HL-60/S4 (cell line): ENCODE measurements around the gene UBTF.
"Not testable (repeated sequence)": the region's sequence is repeated elsewhere in the genome, so short reads cannot be mapped to it uniquely, and the experiment has no call there.

Source experiments
- in situ Hi-C: fragments of 300-500 bp; cut with MboI; formaldehyde crosslinking; loops from 2 replicates; pipeline ENCODE4 v1.14.3; 2022; ENCODE audit warnings: low sequenced_read_pairs

UBTF gene

DNA sequence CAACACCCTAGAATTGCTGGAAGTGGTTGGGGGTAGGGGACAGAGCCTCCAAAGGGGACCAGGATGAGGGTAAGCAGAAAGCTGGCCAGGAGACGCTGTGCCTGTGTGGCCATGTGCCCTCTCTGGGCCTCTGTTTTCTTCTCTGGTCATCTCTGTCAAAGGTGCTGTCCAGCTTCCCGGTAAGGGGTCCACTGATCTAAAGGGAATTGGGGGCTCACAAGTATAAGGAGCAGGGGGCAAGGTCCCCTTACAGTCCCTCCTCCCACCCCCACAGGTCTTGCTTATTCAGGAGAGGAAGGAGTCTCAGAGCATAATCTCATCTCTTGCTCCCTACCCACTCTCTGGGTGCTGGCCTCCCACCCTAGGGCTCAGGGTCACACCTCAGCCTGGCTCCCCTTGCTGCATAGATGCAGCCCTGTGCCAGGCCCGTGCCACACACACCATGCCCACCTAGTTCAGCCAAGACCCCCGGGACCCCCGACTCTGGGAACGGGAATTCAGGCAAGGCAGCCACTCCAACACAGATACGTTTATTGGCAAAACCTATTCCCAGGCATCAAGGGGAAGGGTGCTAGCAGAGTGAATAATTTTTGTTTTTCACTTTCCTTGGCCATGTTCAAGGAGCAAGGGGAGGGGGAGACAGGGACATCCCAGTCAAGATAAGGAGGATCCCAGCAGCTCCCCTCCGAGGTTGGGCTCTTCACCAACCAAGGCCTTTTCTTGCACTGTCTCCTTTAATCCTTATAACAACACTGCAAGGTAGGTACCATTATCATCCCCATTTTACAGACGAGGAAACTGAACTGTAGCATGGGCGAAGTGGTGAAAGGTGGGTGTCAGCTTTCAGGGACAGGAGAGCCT is 28.6 kb upstream of the UBTF start:
- in situ Hi-C loops, result no loop called here

GRCh38 chr17:44247440-44247841 is 28.0 kb upstream of the UBTF start:
- in situ Hi-C loops, result no loop called here

DNA sequence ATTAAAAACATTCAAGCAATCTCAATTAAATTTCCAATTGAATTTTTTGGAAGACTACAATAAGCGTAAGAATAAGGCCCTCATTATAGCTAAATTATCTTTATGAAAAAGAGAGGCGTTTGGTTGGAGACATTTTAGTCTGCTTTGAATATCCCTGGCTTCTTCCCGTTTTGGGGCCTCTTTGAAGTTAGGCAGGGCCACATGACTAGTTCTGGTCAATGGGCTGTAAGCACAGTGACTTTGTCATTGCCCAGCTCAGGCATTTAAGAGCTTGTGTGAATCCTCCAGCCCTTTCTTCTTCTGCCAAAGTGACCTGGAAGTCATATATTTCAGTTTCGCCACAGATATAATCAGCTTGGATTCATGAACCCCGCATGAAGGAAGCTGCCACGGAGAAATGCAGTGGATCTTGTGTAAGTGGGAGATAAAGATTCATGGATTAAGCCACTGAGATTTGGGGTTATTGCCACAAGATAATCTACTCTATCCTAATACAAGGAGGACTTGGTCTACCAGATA is 21.7 kb upstream of the UBTF start:
- in situ Hi-C loops, result no loop called here

- in situ Hi-C loops, result not testable (repeated sequence)
These were observed 18.4 kb upstream of the UBTF start for GRCh38 chr17:44237886-44238285.

DNA sequence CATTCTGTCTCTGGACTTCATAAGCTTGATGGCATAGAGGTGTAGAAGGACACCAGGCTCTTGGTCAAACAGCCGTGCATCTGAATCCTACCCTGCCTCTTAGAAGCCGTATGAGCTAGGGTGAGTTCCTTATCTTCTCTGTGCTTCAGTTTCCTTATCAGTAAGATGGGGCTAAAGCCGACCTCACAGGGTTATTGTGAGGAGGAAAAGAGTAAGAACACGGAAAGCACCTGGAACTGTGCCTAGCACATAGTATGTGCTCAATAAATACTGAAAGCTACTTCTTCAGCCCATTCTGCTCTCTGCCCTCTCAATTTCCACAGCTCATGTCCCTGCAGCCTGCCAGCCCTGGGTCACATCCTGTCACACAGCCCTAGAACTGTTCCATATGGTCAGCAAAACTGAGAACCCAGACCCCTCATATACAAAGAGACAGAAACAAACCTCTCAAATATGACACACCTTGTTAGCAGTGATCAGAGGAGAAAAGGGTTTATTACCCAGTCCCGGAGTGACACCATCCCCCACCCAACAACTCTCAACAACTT is 17.0 kb upstream of the UBTF start:
- in situ Hi-C loops, result no loop called here

DNA sequence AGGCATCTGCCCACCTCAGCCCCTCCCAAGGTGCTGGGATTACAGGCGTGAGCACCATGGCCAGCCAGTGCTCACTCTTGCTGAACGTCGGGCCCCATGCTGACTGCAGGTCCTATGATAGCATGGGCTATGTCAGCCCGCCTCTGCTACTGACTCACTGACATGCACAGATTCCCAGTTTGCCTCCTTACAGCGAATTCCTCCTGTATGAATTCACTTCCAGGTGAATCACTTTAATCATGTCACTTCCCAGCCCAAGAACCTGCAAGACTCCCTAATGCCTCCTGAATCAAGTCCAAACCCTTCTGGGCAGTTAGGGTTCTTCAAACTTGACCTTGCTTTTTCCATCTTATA is 16.1 kb upstream of the UBTF start:
- in situ Hi-C loops, result no loop called here

- in situ Hi-C loops, result no loop called here
These were observed 14.1 kb upstream of the UBTF start for GRCh38 chr17:44233582-44233981.

- in situ Hi-C loops, result no loop called here
These were observed 12.6 kb upstream of the UBTF start for GRCh38 chr17:44232061-44232460.

DNA sequence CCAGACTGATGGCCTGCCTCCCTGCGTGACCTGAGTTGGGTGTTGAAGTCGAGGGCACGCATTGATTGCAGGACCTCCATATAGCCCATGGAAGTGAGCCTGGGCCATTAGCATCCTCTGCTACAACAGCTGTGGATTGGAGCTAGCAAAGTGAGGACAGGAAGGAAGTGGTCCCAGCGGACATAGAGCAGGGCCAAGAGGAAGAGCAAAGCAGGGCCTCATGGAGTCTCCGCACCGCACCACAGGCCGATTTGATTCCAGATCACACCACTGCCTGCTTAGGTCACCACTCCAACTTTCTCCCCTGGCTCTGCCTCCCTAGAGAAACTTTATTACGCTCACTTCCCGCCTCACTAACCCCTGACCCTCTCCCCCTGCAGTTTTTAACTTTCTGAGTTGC is 10.7 kb upstream of the UBTF start:
- in situ Hi-C loops, result no loop called here

GRCh38 chr17:44229090-44229489 is 9.6 kb upstream of the UBTF start:
- in situ Hi-C loops, result no loop called here

DNA sequence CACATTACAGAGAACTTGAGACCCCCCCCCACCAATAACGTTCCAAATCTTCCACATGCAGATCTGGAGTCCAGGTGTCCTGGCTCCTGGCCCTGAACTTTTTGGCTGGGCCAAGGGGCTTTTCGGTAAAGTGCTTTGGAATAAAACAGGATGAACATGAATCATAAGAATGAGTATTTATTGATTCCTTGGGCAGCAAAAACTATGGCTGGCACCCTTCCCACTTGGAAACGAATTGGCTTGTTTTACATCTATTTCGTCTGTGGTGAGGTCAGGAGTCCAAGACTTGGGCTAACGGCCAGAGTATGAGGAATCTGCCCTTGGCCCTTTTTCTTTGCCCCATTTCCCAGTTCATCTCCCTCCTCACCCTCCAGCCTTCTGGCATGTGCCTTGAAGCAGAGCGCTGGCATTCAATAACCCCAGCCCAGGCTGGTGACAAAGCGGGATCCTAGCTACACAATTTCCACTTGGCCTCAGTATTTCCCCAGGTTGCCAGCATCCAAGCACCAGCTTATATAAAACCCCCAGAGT is 4.1 kb upstream of the UBTF start:
- in situ Hi-C loops, result loop anchor here (25.0 kb wide), 2 partner anchors 114 to 289 kb away; partner anchors contain the start of genes GPATCH8 and GRN

GRCh38 chr17:44222112-44222869 is 2.8 kb upstream of the UBTF start:
- in situ Hi-C loops, result loop anchor here (25.0 kb wide), 2 partner anchors 115 to 290 kb away; partner anchors contain the start of genes GPATCH8 and GRN

DNA sequence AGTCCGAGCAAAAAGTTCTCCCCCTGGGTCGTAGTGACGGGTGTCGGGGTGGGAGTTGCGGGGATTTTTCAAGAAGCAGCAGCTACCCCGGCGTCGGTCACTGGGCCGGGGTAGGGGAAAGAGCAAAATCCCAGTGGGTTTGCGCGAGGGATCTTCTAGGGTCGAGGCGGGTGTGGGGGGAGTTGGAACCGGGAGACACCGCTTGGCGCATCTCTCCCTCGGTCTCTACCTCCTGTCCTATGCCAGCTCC is 2.3 kb upstream of the UBTF start:
- in situ Hi-C loops, result loop anchor here (25.0 kb wide), 2 partner anchors 116 to 291 kb away; partner anchors contain the start of genes GPATCH8 and GRN

DNA sequence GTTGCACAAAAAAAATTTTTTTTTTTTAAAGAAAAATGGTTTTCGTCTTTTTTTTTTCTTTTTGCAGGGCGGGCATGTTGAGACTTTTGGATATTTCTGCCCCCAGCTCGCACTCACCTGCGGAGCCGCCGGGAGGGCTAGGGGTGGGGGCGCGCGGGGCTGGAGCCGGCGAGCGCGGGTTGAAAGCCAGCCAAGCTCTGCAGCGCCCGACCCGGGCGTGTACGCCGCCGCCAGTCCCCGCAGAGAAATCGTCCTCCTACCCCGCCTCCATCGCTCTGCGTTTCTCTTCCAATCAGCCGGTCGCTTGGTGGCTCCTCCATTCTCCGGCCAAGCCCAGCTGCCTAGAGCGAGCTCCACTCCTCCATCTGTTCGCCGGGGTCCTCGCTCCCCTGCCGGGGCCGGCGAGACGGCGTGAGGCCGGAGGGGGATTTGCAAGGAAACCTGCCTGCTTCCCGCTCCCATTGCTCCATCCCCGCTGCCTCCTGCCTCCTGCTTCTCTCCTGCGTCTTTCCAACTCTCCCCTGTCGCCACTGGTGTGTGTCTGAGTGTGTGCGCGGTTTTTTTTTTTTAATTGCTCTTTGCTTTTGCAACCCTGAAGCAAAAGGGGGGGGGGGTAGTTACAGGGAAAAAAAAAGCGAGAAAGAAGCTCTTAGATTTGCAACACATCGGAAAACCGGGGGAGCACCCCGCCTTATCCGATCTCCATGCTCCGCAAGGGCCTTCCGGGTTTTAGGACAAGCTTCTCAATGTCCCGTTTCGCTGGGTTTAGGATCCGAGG is 1.8 kb upstream of the UBTF start:
- in situ Hi-C loops, result loop anchor here (25.0 kb wide), 2 partner anchors 116 to 291 kb away; partner anchors contain the start of genes GPATCH8 and GRN

- in situ Hi-C loops, result loop anchor here (25.0 kb wide), 2 partner anchors 117 to 292 kb away; partner anchors contain the start of genes GPATCH8 and GRN
These were observed 973 bp upstream of the UBTF start for GRCh38 chr17:44220213-44221083.

DNA sequence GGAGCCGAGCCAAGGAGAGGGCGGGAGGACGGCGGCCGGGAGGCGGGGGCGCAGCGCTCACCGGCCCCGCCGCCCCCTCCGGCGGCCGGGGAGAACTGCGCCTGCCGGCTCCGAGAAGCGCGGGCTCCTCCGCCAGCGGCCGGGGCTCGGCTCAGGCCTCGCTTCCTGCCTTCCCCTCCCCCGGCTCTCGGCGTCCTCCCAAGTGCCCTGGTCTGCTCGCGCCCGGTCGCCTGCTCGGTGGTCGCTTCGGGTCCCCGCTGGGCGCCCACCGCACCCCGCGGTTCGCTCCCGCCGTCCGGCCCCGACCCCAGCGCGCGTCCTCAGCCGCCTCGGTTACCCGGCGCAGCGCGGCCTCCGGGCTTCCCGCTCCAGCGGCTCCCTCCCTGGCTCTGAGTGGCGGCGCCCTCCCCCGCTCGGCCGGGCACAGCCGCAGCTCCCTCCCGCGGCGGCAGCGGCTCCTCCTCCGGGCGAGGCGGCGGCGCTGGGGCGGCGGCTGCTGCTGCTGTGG is 313 bp downstream of the UBTF start:
- in situ Hi-C loops, result loop anchor here (25.0 kb wide), 2 partner anchors 118 to 293 kb away; partner anchors contain the start of genes GPATCH8 and GRN

- in situ Hi-C loops, result loop anchor here (25.0 kb wide), 2 partner anchors 119 to 294 kb away; partner anchors contain the start of genes GPATCH8 and GRN
These were observed 949 bp downstream of the UBTF start for GRCh38 chr17:44218344-44219107.

GRCh38 chr17:44217738-44218343 is 1.6 kb downstream of the UBTF start:
- in situ Hi-C loops, result loop anchor here (25.0 kb wide), 2 partner anchors 119 to 294 kb away; partner anchors contain the start of genes GPATCH8 and GRN
